MM.1S (cell line): Measurements from ENCODE around the gene CXorf38.

ENCODE experiments used
- DNase-seq: peaks from one replicate; pipeline ENCODE4 v3.0.0-alpha.2; 2015
- H2AFZ ChIP-seq: fragments of 300-600 bp; sonication (generic); 2 replicates; pipeline ENCODE4 v1.6.0; 2016; ENCODE audit warnings: antibody characterized with exemption, low read length
- H3F3A ChIP-seq: fragments of 300-600 bp; sonication (generic); 2 replicates; pipeline ENCODE4 v1.6.1; 2016; ENCODE audit warnings: mild to moderate bottlenecking, antibody characterized with exemption, low read length, moderate library complexity, mixed read lengths; ENCODE audit not compliant: insufficient read depth
- H3K27ac ChIP-seq: fragments of 300-600 bp; sonication (generic); 2 replicates; pipeline ENCODE4 v1.5.1; 2016; ENCODE audit warnings: mild to moderate bottlenecking, low read length
- H3K27me3 ChIP-seq: fragments of 300-600 bp; sonication (generic); replicated peaks from 2 replicates; pipeline ENCODE4 v1.6.0; 2016; ENCODE audit warnings: low read length; ENCODE audit not compliant: insufficient read depth
- H3K36me3 ChIP-seq: fragments of 300-600 bp; sonication (generic); replicated peaks from 2 replicates; pipeline ENCODE4 v1.6.1; 2016; ENCODE audit warnings: mild to moderate bottlenecking, low read length, mixed read lengths; ENCODE audit not compliant: insufficient read depth
- H3K4me1 ChIP-seq: fragments of 300-600 bp; sonication (generic); 2 replicates; pipeline ENCODE4 v1.6.1; 2016; ENCODE audit warnings: low read length, mixed read lengths
- H3K4me2 ChIP-seq: fragments of 300-600 bp; sonication (generic); 2 replicates; pipeline ENCODE4 v1.6.0; 2016; ENCODE audit warnings: low read depth, low read length
- H3K4me3 ChIP-seq: fragments of 300-600 bp; sonication (generic); 2 replicates; pipeline ENCODE4 v1.5.1; 2016; ENCODE audit warnings: low read length, mixed read lengths
- H3K79me2 ChIP-seq: fragments of 300-600 bp; sonication (generic); 2 replicates; pipeline ENCODE4 v1.6.1; 2016; ENCODE audit warnings: mixed run types, low read length, mixed read lengths
- H3K9ac ChIP-seq: fragments of 300-600 bp; sonication (generic); 2 replicates; pipeline ENCODE4 v1.6.1; 2016; ENCODE audit warnings: low read length, mixed read lengths
- H3K9me2 ChIP-seq: fragments of 300-600 bp; sonication (generic); replicated peaks from 2 replicates; pipeline ENCODE4 v1.6.1; 2016; ENCODE audit warnings: mild to moderate bottlenecking, low read length, mixed read lengths; ENCODE audit not compliant: insufficient read depth
- H3K9me3 ChIP-seq: fragments of 300-600 bp; sonication (generic); replicated peaks from 2 replicates; pipeline ENCODE4 v1.6.1; 2016; ENCODE audit warnings: mild to moderate bottlenecking, low read length, mixed read lengths; ENCODE audit not compliant: insufficient read depth
- H4K20me1 ChIP-seq: fragments of 300-600 bp; sonication (generic); 2 replicates; pipeline ENCODE4 v1.6.1; 2016; ENCODE audit warnings: mild to moderate bottlenecking, low read length, moderate library complexity, mixed read lengths; ENCODE audit not compliant: insufficient read depth
- CTCF ChIP-seq: fragments of 300-600 bp; sonication (generic); IDR thresholded peaks from 2 replicates; pipeline ENCODE4 v1.5.1; 2016; ENCODE audit warnings: antibody characterized with exemption, low read length, mixed read lengths
- EZH2 ChIP-seq: fragments of 300-600 bp; sonication (generic); optimal IDR thresholded peaks from 2 replicates; pipeline ENCODE3; 2017; ENCODE audit warnings: low read depth, mild to moderate bottlenecking, antibody characterized with exemption, low read length, mixed read lengths
- EZH2phosphoT487 ChIP-seq: fragments of 300-600 bp; sonication (generic); IDR thresholded peaks from 2 replicates; pipeline ENCODE4 v1.6.1; 2018; ENCODE audit warnings: antibody characterized with exemption, low read length

The CXorf38 gene

GRCh38 chrX:40625294-40625693 lies 22.1 kb downstream of the CXorf38 start:
- no peak for DNase-seq
- Histone ChIP-seq H3K9me3 (no peaks in the 10 kb centered on the region), H3K9ac (no peak overlapping the region), H2AFZ (no peak overlapping the region), H3F3A (no peaks in the 10 kb centered on the region), H3K27me3 (no peaks in the 10 kb centered on the region), H3K36me3 (no peaks in the 10 kb centered on the region), H3K27ac (no peak overlapping the region), H3K9me2 (no peaks in the 10 kb centered on the region), H3K4me3 (no peak overlapping the region), H3K79me2 (no peaks in the 10 kb centered on the region), H4K20me1 (no peaks in the 10 kb centered on the region), H3K4me2 (no peak overlapping the region), H3K4me1 (no peaks in the 10 kb centered on the region)
- TF ChIP-seq EZH2 (no peak), CTCF (no peak), EZH2phosphoT487 (no peak)

GRCh38 chrX:40623665-40624064 lies 23.7 kb downstream of the CXorf38 start:
- TF ChIP-seq EZH2 (no peak), CTCF (no peak), EZH2phosphoT487 (no peak)
- no peak overlapping the region for H3K9ac ChIP-seq
- no peak for DNase-seq
- H3K4me3 ChIP-seq, result no peak overlapping the region
- no peaks in the 10 kb centered on the region for H3K36me3 ChIP-seq
- no peaks in the 10 kb centered on the region for H3F3A ChIP-seq
- H3K4me1 ChIP-seq, result no peaks in the 10 kb centered on the region
- H3K79me2 ChIP-seq, result no peaks in the 10 kb centered on the region
- H3K27me3 ChIP-seq, result no peaks in the 10 kb centered on the region
- no peak overlapping the region for H3K4me2 ChIP-seq
- no peaks in the 10 kb centered on the region for H3K9me3 ChIP-seq
- no peak overlapping the region for H2AFZ ChIP-seq
- H3K9me2 ChIP-seq, result no peaks in the 10 kb centered on the region
- no peak overlapping the region for H3K27ac ChIP-seq
- no peaks in the 10 kb centered on the region for H4K20me1 ChIP-seq

- H3K36me3 ChIP-seq, result no peaks in the 10 kb centered on the region
- H4K20me1 ChIP-seq, result no peaks in the 10 kb centered on the region
- H3K27me3 ChIP-seq, result no peaks in the 10 kb centered on the region
- no peaks in the 10 kb centered on the region for H3F3A ChIP-seq
- H2AFZ ChIP-seq, result no peak within 1 kb of the TSS
- H3K9ac ChIP-seq, result no peak within 1 kb of the TSS
- no peaks in the 10 kb centered on the region for H3K79me2 ChIP-seq
- H3K27ac ChIP-seq, result no peak within 1 kb of the TSS
- no peak within 1 kb of the TSS for H3K4me3 ChIP-seq
- H3K4me1 ChIP-seq, result no peaks in the 10 kb centered on the region
- H3K4me2 ChIP-seq, result no peak within 1 kb of the TSS
- no peak for DNase-seq
- TF ChIP-seq EZH2phosphoT487, result no peak
- no peak for TF ChIP-seq EZH2
- TF ChIP-seq CTCF, result no peak
- no peaks in the 10 kb centered on the region for H3K9me3 ChIP-seq
- no peaks in the 10 kb centered on the region for H3K9me2 ChIP-seq
Observed at GRCh38 chrX:40623139-40623536, 24.2 kb downstream of the CXorf38 start, which contains the start of gene MPC1L. Gene MPC1L (plus strand): TSS chrX:40623428. CDS start chrX:40623566, 138 bp downstream.
